Hematopoietic multipotent progenitor cell (in vitro differentiated cells): ENCODE data around the gene MYO16. TPM values are rescaled to one million over a fixed set of nuclear protein-coding genes. Genes with fewer than 3 reads are reported as not detected.

Experiments used
- DNase-seq, 3 donors: peaks; one replicate each; pipeline ENCODE4 v3.0.0-alpha.2; 2011 to 2015; ENCODE audit warnings: low read depth in 2 of 3, low spot score in 2 of 3
- total RNA-seq: library from RNA; depleted of rRNA; stranded (reverse); fragments of >200 nt; gene quantifications from one replicate; pipeline ENCODE4 v1.2.3, GENCODE V29; 2012

MYO16 gene
- total RNA-seq, 1 donor: 1.6 TPM

GRCh38 chr13:109251956-109252355, 622.5 kb downstream of the MYO16 start:
- no peak for DNase-seq

GRCh38 chr13:109253316-109253715, 623.9 kb downstream of the MYO16 start:
- DNase-seq: no peak

- no peak for DNase-seq
Observed at GRCh38 chr13:109254274-109254673, 624.9 kb downstream of the MYO16 start.

GRCh38 chr13:109255141-109255856, 625.9 kb downstream of the MYO16 start:
- DNase-seq: no peak

GRCh38 chr13:109256866-109257760, 627.7 kb downstream of the MYO16 start:
- DNase-seq: no peak
